AG09319 (cell line): Measurements from ENCODE around the gene RGS1.

Source experiments
- DNase-seq: peaks from one replicate; pipeline ENCODE4 v3.0.0-alpha.2; 2010; ENCODE audit warnings: low read depth; ENCODE audit errors: extremely low read depth
- CTCF ChIP-seq: IDR thresholded peaks from 2 replicates; pipeline ENCODE4 v1.5.1; 2011; ENCODE audit warnings: low read depth, mild to moderate bottlenecking, inconsistent platforms, low read length, moderate library complexity

The RGS1 gene

DNA sequence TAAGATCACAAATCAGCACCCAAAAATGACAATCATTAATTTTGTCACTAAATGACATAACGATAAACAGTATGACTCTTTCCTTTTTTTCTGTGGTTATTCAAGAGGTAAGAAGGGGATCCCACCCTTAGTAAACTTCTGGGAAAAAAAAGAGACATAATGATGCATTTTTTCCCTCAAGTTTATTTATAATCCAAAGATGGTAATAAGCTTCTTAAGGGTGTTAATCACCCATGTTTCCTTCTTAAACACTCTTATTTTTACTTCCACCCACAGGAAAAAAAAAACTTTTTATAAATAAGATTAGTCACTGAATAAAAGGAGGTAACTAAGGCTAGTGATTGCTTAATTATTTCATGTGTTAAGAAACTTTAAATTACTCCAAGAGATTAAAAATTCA lies 24.7 kb downstream of the RGS1 start:
- no peak for DNase-seq
- no peak for TF ChIP-seq CTCF

- no peak for DNase-seq
- TF ChIP-seq CTCF, result no peak
Measured at GRCh38 chr1:192601143-192601542, 25.6 kb downstream of the RGS1 start.

GRCh38 chr1:192601567-192601966 lies 26.0 kb downstream of the RGS1 start:
- no peak for DNase-seq
- no peak for TF ChIP-seq CTCF

DNA sequence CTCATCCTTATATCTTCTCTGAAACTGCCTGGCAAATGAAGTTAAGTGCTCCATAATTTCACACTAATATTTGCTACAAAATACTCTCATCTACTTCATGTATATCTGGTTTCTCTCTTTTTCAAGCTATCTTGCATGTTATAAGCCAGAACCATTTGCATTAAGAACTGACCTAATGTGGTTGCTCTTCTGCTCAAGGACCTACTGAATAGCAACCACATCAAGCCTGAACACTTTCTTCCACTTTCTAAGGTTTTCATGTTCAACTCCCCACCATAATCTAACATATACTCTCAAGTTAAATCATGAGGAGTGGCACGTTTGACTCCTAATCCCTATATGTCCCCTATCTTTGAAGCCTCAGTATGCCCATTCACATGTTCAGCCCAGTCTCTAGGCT lies 27.2 kb downstream of the RGS1 start:
- TF ChIP-seq CTCF, result no peak
- no peak for DNase-seq

DNA sequence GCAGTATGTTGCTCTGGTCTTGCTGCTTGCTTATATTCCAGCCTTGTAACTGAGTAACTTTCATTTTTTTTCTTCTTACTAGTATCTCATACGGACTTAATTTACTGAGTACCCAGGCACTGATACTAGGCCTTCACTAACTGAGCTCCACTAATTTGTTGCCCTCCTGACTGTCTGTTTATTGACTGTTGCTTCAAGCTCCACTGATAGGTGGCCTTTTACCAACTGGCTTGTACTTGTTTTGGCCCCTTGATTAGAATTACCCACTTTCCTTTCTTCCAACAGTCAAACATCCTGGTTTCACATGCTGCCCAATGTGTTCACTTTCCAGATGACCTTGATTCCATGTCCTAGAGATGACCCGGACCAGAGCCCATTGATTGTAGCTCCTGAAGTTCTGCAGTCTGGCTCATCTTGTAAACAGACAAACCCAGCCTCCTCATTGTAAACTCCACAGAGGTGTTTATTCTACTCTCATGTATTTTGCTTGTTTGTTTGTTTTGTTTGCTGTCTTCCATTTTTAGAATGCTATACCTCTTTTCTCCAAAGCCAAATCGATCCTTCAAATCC lies 27.7 kb downstream of the RGS1 start:
- TF ChIP-seq CTCF, result no peak
- no peak for DNase-seq

- TF ChIP-seq CTCF, result no peak
- no peak for DNase-seq
Measured at GRCh38 chr1:192604979-192605620, 29.5 kb downstream of the RGS1 start.

DNA sequence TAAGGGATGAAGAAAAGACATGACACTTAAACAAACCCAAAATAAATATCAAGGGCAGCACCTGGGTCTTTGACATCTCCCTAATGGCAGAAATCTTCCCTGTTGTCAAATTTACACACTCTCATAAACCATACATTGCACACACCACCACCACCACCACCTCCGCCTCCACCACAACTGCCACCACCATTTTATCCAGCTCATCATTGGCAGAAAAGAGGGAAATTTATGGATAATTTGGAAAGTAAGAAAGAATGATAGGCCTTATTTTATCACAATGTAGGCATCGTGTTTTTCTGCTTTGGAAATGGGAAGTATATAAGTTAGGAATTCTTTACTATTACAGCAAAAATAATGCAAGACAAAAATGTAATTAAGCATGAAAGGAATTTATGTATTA lies 33.1 kb downstream of the RGS1 start:
- DNase-seq, result no peak
- TF ChIP-seq CTCF, result no peak
